PFSK-1 (cell line): Measurements from ENCODE around the gene ADAM12.

ENCODE experiments used
- FOXP2 ChIP-seq: optimal IDR thresholded peaks from 2 replicates; pipeline ENCODE3; 2011; ENCODE audit warnings: borderline replicate concordance, control low read depth, inconsistent platforms; ENCODE audit not compliant: insufficient read depth; ENCODE audit errors: extremely low read length, extremely low read depth
- POLR2AphosphoS5 ChIP-seq: IDR thresholded peaks from 2 replicates; pipeline ENCODE4 v1.6.1; 2012; ENCODE audit warnings: low read depth, mild to moderate bottlenecking, control low read depth, low read length, moderate library complexity
- REST ChIP-seq, 2 experiments: IDR thresholded peaks; 2 replicates each; pipeline versions ENCODE4 v1.6.1 to v1.8.0; 2011 to 2012; ENCODE audit warnings: low read depth in 2 of 2, low read length in 2 of 2, control low read depth in 1 of 2, inconsistent platforms in 1 of 2, mild to moderate bottlenecking in 1 of 2, moderate library complexity in 1 of 2; ENCODE audit not compliant: insufficient read depth in 1 of 2
- SIN3A ChIP-seq: IDR thresholded peaks from 2 replicates; pipeline ENCODE4 v1.6.1; 2012; ENCODE audit warnings: mild to moderate bottlenecking, low read length, moderate library complexity, borderline replicate concordance; ENCODE audit not compliant: insufficient read depth
- TAF1 ChIP-seq: IDR thresholded peaks from 2 replicates; pipeline ENCODE4 v1.6.1; 2012; ENCODE audit warnings: low read length, control low read depth, borderline replicate concordance; ENCODE audit not compliant: insufficient read depth

ADAM12 gene

GRCh38 chr10:126084369-126084768, 303.9 kb downstream of the ADAM12 start:
- TF ChIP-seq TAF1, result no peak
- TF ChIP-seq REST (IDR thresholded peaks at IDR 0.05; ENCODE audit: insufficient read depth in 1 of 2, low read depth in 2 of 2, low read length in 2 of 2), result no peak
- no peak for TF ChIP-seq SIN3A
- no peak for TF ChIP-seq FOXP2
- TF ChIP-seq POLR2AphosphoS5, result no peak

- no peak for TF ChIP-seq REST (IDR thresholded peaks at IDR 0.05; ENCODE audit: insufficient read depth in 1 of 2, low read depth in 2 of 2, low read length in 2 of 2)
- TF ChIP-seq TAF1, result no peak
- no peak for TF ChIP-seq POLR2AphosphoS5
These were observed 305.3 kb downstream of the ADAM12 start for GRCh38 chr10:126083009-126083408.

GRCh38 chr10:126081841-126082466, 306.3 kb downstream of the ADAM12 start:
- TF ChIP-seq FOXP2 (no peak), REST (IDR thresholded peaks at IDR 0.05; ENCODE audit: insufficient read depth in 1 of 2, low read depth in 2 of 2, low read length in 2 of 2) (no peak), TAF1 (no peak)

- TF ChIP-seq SIN3A (no peak), TAF1 (no peak), FOXP2 (no peak), REST (IDR thresholded peaks at IDR 0.05; ENCODE audit: insufficient read depth in 1 of 2, low read depth in 2 of 2, low read length in 2 of 2) (no peak), POLR2AphosphoS5 (no peak)
These were observed 307.3 kb downstream of the ADAM12 start for GRCh38 chr10:126080879-126081411.

- no peak for TF ChIP-seq REST (IDR thresholded peaks at IDR 0.05; ENCODE audit: insufficient read depth in 1 of 2, low read depth in 2 of 2, low read length in 2 of 2)
- TF ChIP-seq POLR2AphosphoS5, result no peak
- no peak for TF ChIP-seq FOXP2
- TF ChIP-seq SIN3A, result no peak
- no peak for TF ChIP-seq TAF1
These were observed 307.9 kb downstream of the ADAM12 start for GRCh38 chr10:126080291-126080825.
